Hepatocyte (in vitro differentiated cells): ENCODE measurements around the gene HIPK4. TPM values are rescaled to one million over a fixed set of nuclear protein-coding genes. Genes with fewer than 3 reads are reported as not detected.
"Not testable (repeated sequence)": the region's sequence is repeated elsewhere in the genome, so short reads cannot be mapped to it uniquely, and the experiment has no call there.

Source experiments
- DNase-seq: peaks from one replicate; pipeline ENCODE4 v3.0.0-alpha.2; 2016; ENCODE audit warnings: low spot score
- H2AFZ ChIP-seq: fragments of 200-600 bp; sonication (generic); 2 replicates; pipeline ENCODE4 v1.6.0; 2016; ENCODE audit warnings: antibody characterized with exemption, mild to moderate bottlenecking
- H3K27ac ChIP-seq: fragments of 200-600 bp; sonication (generic); 2 replicates; pipeline ENCODE4 v1.5.1; 2016; ENCODE audit warnings: mild to moderate bottlenecking
- H3K27me3 ChIP-seq: fragments of 200-600 bp; sonication (generic); 2 replicates; pipeline ENCODE4 v1.6.1; 2016
- H3K36me3 ChIP-seq: fragments of 200-600 bp; sonication (generic); replicated peaks from 2 replicates; pipeline ENCODE4 v1.5.1; 2016; ENCODE audit warnings: low read depth; ENCODE audit not compliant: insufficient read depth
- H3K4me1 ChIP-seq: fragments of 200-600 bp; sonication (generic); 2 replicates; pipeline ENCODE4 v1.5.1; 2016; ENCODE audit warnings: mild to moderate bottlenecking, moderate library complexity; ENCODE audit not compliant: insufficient read depth
- H3K4me2 ChIP-seq: fragments of 200-600 bp; sonication (generic); 2 replicates; pipeline ENCODE4 v1.6.0; 2016
- H3K4me3 ChIP-seq: fragments of 200-600 bp; sonication (generic); 2 replicates; pipeline ENCODE4 v1.5.1; 2016; ENCODE audit warnings: mild to moderate bottlenecking
- H3K79me2 ChIP-seq: fragments of 200-600 bp; sonication (generic); 2 replicates; pipeline ENCODE4 v1.6.0; 2017; ENCODE audit warnings: mild to moderate bottlenecking
- H3K9me2 ChIP-seq: fragments of 200-600 bp; sonication (generic); replicated peaks from 2 replicates; pipeline ENCODE4 v1.6.0; 2017; ENCODE audit warnings: mild to moderate bottlenecking; ENCODE audit not compliant: insufficient read depth
- H3K9me3 ChIP-seq: fragments of 200-600 bp; sonication (generic); 2 replicates; pipeline ENCODE4 v1.5.1; 2016; ENCODE audit warnings: low read depth, mild to moderate bottlenecking
- H4K20me1 ChIP-seq: fragments of 200-600 bp; sonication (generic); 2 replicates; pipeline ENCODE4 v1.6.0; 2016; ENCODE audit warnings: mild to moderate bottlenecking; ENCODE audit not compliant: insufficient read depth, poor library complexity, severe bottlenecking
- CTCF ChIP-seq: fragments of 200-600 bp; sonication (generic); IDR thresholded peaks from 2 replicates; pipeline ENCODE4 v1.5.1; 2016; ENCODE audit warnings: antibody characterized with exemption, mild to moderate bottlenecking; ENCODE audit not compliant: poor library complexity
- EZH2 ChIP-seq: fragments of 200-600 bp; sonication (generic); IDR thresholded peaks from 2 replicates; pipeline ENCODE4 v1.6.1; 2016; ENCODE audit warnings: antibody characterized with exemption, mild to moderate bottlenecking, borderline replicate concordance
- EZH2phosphoT487 ChIP-seq: fragments of 200-600 bp; sonication (generic); IDR thresholded peaks from one replicate; pipeline ENCODE4 v1.6.1; 2018; ENCODE audit warnings: antibody characterized with exemption, mild to moderate bottlenecking, low read depth, moderate library complexity; ENCODE audit not compliant: unreplicated experiment, severe bottlenecking
- WGBS: methylation state at CpG from one replicate; pipeline ENCODE4 v1.1.6; 2016; ENCODE audit warnings: low lambda C conversion rate; ENCODE audit errors: missing lambda C conversion rate; 5-methylcytosine and 5-hydroxymethylcytosine counted together
- microRNA-seq: library from miRNA; unstranded; fragments of <30 nt; microRNA quantifications from one replicate; pipeline ENCODE4, GENCODE V29; 2017
- polyA plus RNA-seq: library from polyadenylated mRNA; unstranded; fragments of >200 nt; fragmentation: Nextera tagmentation; extraction: Ambion mirVana; gene quantifications from 2 replicates; pipeline ENCODE4 v1.2.1, GENCODE V29; 2016
- small RNA-seq: library from RNA; depleted of rRNA; stranded (forward); fragments of <200 nt; gene quantifications from one replicate; pipeline ENCODE3, GENCODE V24; 2014
- total RNA-seq: library from RNA; depleted of rRNA; stranded (reverse); fragments of >200 nt; gene quantifications from 2 replicates; pipeline ENCODE4 v1.2.3, GENCODE V29; 2014

Gene HIPK4
- total and polyA plus RNA-seq, 2 experiments from 2014 or later, result 0.07 to 0.13 TPM

GRCh38 chr19:40335101-40335500 lies 54.9 kb downstream of the HIPK4 start:
- no peak for DNase-seq
- Histone ChIP-seq H3K4me2 (no peak overlapping the region), H3K27me3 (no peaks in the 10 kb centered on the region), H2AFZ (no peak overlapping the region), H3K4me1 (no peaks in the 10 kb centered on the region), H3K36me3 (no peaks in the 10 kb centered on the region), H3K79me2 (peaks cover 7% of the 10 kb centered on the region), H3K9me2 (no peaks in the 10 kb centered on the region), H3K9me3 (no peaks in the 10 kb centered on the region), H3K27ac (no peak overlapping the region), H4K20me1 (no peaks in the 10 kb centered on the region), H3K4me3 (no peak overlapping the region)
- TF ChIP-seq CTCF (no peak), EZH2phosphoT487 (no peak), EZH2 (no peak)

GRCh38 chr19:40333083-40333482 lies 56.9 kb downstream of the HIPK4 start:
- WGBS, result 96% methylated on average over 6 of the region's 6 CpGs
- H3K4me2 ChIP-seq, H3K9me2 ChIP-seq, H4K20me1 ChIP-seq, H3K36me3 ChIP-seq, H3K79me2 ChIP-seq, H3K4me3 ChIP-seq, H3K4me1 ChIP-seq, H3K9me3 ChIP-seq, H3K27ac ChIP-seq, H3K27me3 ChIP-seq, H2AFZ ChIP-seq, DNase-seq: not testable (repeated sequence)

- Histone ChIP-seq H3K27me3 (no peaks in the 10 kb centered on the region), H3K27ac (no peak overlapping the region), H4K20me1 (no peaks in the 10 kb centered on the region), H3K9me2 (no peaks in the 10 kb centered on the region), H2AFZ (no peak overlapping the region), H3K79me2 (no peaks in the 10 kb centered on the region), H3K4me2 (no peak overlapping the region), H3K4me3 (no peak overlapping the region), H3K9me3 (no peaks in the 10 kb centered on the region), H3K4me1 (no peaks in the 10 kb centered on the region), H3K36me3 (no peaks in the 10 kb centered on the region)
- TF ChIP-seq EZH2 (no peak), CTCF (no peak), EZH2phosphoT487 (no peak)
- DNase-seq, result no peak
- 92% methylated on average over 6 of the region's 6 CpGs for WGBS
Measured at GRCh38 chr19:40332669-40333068, 57.3 kb downstream of the HIPK4 start.

- no peaks in the 10 kb centered on the region for H3K27me3 ChIP-seq
- no peak overlapping the region for H3K4me3 ChIP-seq
- no peaks in the 10 kb centered on the region for H3K36me3 ChIP-seq
- H4K20me1 ChIP-seq, result no peaks in the 10 kb centered on the region
- no peak overlapping the region for H3K27ac ChIP-seq
- H3K4me2 ChIP-seq, result no peak overlapping the region
- no peaks in the 10 kb centered on the region for H3K4me1 ChIP-seq
- no peak overlapping the region for H2AFZ ChIP-seq
- no peaks in the 10 kb centered on the region for H3K9me2 ChIP-seq
- no peaks in the 10 kb centered on the region for H3K79me2 ChIP-seq
- DNase-seq, result no peak
- H3K9me3 ChIP-seq, result no peaks in the 10 kb centered on the region
- TF ChIP-seq EZH2, result no peak
- 90% methylated on average over 5 of the region's 5 CpGs for WGBS
Measured at GRCh38 chr19:40331052-40331451, 58.9 kb downstream of the HIPK4 start.

Small RNAs within 50 kb of the gene (microRNA-seq; reads per million reads assigned to microRNA genes)
- gene MIR6796, result 4.5 reads per million, percentile 5 among the genes with 10 or more reads in this experiment

Small RNAs within 50 kb of the gene (small RNA-seq; reads per million reads assigned to genes)
- gene MIR6796 (0.09 reads per million), gene RF00019 (not detected)

Other genes starting within 250 kb of the HIPK4 start
- 6.1 and 9.5 TPM in 2 replicates for gene MAP3K10, start 198.8 kb downstream of the HIPK4 start, total RNA-seq
- 9.1 and 10.3 TPM in 2 replicates for gene MAP3K10, start 198.8 kb downstream of the HIPK4 start, polyA plus RNA-seq
- not detected in 2 replicates for gene TTC9B, start 171.8 kb downstream of the HIPK4 start, total RNA-seq
- 0.21 and 0.33 TPM in 2 replicates for gene TTC9B, start 171.8 kb downstream of the HIPK4 start, polyA plus RNA-seq
- 0.12 TPM in 1 of 2 replicates, not detected in the other for gene CCNP, start 163.5 kb downstream of the HIPK4 start, total RNA-seq
- gene CCNP, start 163.5 kb downstream of the HIPK4 start, polyA plus RNA-seq, result 0.52 TPM in 1 of 2 replicates, not detected in the other
- 103 and 106 TPM in 2 replicates for gene AKT2, start 104.8 kb downstream of the HIPK4 start, total RNA-seq
- gene AKT2, start 104.8 kb downstream of the HIPK4 start, polyA plus RNA-seq, result 53.7 and 54.9 TPM in 2 replicates
- gene C19orf47, start 41.8 kb downstream of the HIPK4 start, total RNA-seq, result 7.4 and 9.7 TPM in 2 replicates
- 9.3 and 9.8 TPM in 2 replicates for gene C19orf47, start 41.8 kb downstream of the HIPK4 start, polyA plus RNA-seq
- gene PLD3, start 41.5 kb downstream of the HIPK4 start, total RNA-seq, result 668 and 805 TPM in 2 replicates
- 1,297 and 1,400 TPM in 2 replicates for gene PLD3, start 41.5 kb downstream of the HIPK4 start, polyA plus RNA-seq
- 1.9 and 2.0 TPM in 2 replicates for gene PRX, start 23.2 kb upstream of the HIPK4 start, total RNA-seq
- gene PRX, start 23.2 kb upstream of the HIPK4 start, polyA plus RNA-seq, result 0.80 and 1.4 TPM in 2 replicates
- gene SERTAD1, start 35.8 kb upstream of the HIPK4 start, total RNA-seq, result 14.4 and 17.1 TPM in 2 replicates
- gene SERTAD1, start 35.8 kb upstream of the HIPK4 start, polyA plus RNA-seq, result 17.9 and 23.6 TPM in 2 replicates
- 36.4 and 40.4 TPM in 2 replicates for gene SERTAD3, start 54.2 kb upstream of the HIPK4 start, total RNA-seq
- 62.2 and 64.0 TPM in 2 replicates for gene SERTAD3, start 54.2 kb upstream of the HIPK4 start, polyA plus RNA-seq
- 114 and 116 TPM in 2 replicates for gene BLVRB, start 75.6 kb upstream of the HIPK4 start, total RNA-seq
- 146 and 157 TPM in 2 replicates for gene BLVRB, start 75.6 kb upstream of the HIPK4 start, polyA plus RNA-seq
- 0.28 and 0.67 TPM in 2 replicates for gene SPTBN4, start 76.8 kb upstream of the HIPK4 start, total RNA-seq
- gene SPTBN4, start 76.8 kb upstream of the HIPK4 start, polyA plus RNA-seq, result 0.66 and 1.3 TPM in 2 replicates
- gene SHKBP1, start 186.7 kb upstream of the HIPK4 start, total RNA-seq, result 22.6 and 44.6 TPM in 2 replicates
- 81.3 and 83.6 TPM in 2 replicates for gene SHKBP1, start 186.7 kb upstream of the HIPK4 start, polyA plus RNA-seq
- 45.6 and 50.2 TPM in 2 replicates for gene LTBP4, start 211.2 kb upstream of the HIPK4 start, total RNA-seq
- gene LTBP4, start 211.2 kb upstream of the HIPK4 start, polyA plus RNA-seq, result 163 and 185 TPM in 2 replicates